ENCODE results near the gene CPA2.
"Not testable (repeated sequence)": the region's sequence is repeated elsewhere in the genome, so short reads cannot be mapped to it uniquely, and the experiment has no call there.

Gene CPA2

DNA sequence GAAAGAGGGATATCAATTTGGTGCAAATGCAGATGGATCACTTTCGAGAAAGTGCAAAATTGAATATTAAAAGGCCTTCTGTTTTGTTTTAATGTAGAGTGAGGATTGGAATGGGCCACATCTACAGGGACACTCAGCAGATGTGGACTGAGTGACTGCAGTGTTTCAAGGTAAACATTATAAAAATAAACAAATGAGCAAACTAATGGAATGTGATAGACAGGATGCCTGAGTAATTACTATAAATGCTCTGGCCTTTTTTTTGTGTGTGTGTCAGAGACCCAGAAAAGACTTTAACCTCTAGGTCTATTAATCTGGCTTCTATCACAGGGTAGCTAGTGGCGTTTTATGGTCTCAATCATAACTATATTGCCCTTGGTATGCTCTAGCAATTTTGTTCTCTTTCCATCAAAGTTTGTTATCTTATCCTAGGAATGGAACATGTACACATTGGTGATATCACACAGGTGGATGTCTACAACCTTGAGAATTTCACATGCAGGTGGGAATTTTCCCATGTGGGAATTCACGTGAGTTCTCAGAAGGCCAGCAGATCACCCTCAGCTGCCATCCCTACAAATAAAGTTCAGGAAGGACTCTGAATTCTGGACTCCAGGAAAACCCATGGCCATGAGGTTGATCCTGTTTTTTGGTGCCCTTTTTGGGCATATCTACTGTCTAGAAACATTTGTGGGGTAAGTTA is at the start of gene CPA2:
CPA2 (plus strand) TSS at position 606 of the 703 bp plus-strand sequence; CDS start at position 625, 19 bp downstream.
- no peak for DNase-seq

DNA sequence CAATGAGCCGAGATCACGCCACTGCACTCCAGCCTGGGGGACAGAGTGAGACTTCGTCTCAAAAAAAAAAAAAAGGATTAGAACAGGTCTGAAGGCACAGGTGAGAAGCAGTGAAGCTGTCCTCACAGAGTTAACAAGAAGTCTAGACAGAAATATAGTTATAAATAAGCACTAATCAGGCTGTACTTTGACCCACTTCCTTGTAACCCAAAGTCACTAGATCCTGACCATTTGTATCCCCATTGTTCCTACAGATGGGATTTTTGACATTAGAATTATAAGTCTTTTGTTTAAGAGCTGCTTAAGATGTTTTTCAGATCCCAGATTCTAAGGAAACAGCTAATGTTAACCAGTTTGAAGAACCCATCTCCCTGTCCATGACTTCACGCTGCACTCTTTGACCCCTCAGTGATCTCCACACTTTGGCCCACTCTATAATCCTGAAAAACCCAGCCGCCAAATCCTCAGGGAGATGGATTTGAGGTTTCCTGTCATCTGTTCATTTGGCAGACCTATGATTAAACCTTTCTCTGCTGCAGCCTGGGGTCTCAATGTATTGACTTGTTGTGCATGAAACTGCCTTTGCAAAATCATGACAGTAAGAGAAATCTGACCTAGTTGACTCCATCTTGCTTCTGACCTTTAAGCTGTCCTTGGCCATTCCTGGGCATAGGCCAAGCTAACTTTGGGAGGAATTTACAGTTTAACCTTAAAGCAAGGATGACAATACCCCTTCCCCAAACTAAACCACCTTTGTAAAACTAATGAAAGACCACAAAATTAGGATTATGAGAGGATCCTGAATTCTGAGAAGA is 47.6 kb upstream of the CPA2 start:
- no peak for DNase-seq

DNA sequence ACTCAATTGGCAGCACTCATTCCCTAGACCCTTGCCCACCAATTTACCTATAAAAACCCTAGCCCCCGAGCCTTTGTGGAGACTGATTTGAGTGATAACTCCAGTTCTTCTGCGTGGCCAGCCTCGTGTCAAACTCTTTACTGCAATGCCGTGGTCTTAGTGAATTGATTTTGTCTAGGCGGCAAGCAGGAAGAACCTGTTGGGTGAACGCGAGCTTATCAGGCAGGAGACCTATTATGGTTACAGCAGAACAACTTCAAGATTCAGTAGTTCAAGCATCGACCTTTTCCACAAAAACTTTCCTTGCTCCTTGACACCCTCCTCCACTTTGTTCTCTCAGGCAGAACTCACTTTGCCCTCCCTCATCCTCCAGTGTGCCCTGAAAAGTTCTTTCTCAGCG is 46.8 kb upstream of the CPA2 start:
- no peak for DNase-seq

DNA sequence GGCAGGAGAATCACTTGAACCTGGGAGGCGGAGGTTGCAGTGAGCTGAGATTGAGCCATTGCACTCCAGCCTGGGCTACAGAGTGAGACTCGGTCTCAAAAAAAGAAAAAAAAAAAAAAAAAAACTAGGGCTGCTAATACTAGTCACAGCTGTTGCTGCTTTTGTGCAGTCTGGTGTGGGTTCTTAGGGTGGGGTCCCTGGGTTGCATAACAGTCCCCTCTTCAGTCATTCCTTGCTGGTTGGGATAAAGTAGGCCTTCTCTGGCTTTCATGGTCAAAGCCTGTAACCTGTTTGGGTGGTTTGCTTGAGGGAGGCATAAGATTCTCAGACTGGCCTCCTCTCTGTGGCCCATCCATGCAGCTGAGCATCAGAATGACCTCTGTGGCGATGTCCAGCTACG is 44.9 kb upstream of the CPA2 start:
- no peak for DNase-seq

DNA sequence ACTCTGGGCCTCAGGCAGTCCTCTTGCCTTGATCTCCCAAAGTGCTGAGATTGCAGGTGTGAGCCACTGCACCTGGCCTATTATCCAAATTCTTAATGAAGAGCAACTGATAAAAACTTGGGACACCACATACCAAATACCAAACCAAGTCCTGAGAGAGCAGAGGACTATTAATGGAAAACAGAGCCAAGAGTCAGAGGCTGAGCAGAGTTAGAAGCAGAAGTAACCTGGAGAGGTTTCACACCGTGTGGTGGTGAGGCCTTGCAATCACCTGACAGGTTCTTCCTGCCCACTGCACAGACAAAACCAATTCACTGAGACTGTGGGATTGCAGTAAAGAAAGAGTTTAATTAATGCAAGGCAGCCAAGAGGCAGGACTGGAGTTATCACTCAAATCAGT is 43.0 kb upstream of the CPA2 start:
- no peak for DNase-seq

DNA sequence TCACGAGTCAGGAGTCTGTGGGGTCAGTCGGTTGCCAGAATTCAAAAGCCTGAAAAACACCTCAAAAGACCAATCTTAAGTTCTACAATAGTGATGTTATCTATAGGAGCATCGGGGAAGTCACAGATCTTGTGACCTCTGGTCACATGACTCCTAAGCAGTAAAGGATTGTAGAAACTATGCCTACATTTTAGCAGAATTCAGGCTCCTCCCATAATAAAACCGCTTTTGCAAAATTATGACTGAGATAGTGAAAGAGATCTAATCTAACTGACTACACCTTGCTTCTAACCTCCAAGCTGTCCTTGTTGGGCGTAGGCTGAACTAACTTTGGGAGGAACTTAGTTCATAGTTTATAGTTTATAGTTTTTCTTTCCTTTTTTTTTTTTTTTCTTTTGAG is 42.5 kb upstream of the CPA2 start:
- DNase-seq: no peak

DNA sequence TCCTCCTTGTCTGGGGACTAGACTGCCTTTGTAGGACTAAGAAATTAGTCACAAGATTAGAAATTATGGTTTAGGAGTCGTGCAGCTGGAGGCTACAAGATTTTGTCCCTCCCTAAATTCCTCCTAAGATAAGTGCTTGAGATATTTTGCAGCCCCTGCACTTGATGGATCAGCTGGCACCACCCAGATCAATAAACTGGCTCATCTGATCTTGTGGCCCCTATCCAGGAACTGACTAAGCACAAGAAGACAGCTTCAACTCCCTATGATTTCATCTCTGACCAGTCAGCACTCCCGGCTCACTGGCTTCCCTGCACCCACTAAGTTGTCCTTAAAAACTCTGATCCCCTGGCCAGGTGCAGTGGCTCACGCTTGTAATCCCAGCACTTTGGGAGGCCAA is 41.7 kb upstream of the CPA2 start:
- DNase-seq: peak; percentile 34

DNA sequence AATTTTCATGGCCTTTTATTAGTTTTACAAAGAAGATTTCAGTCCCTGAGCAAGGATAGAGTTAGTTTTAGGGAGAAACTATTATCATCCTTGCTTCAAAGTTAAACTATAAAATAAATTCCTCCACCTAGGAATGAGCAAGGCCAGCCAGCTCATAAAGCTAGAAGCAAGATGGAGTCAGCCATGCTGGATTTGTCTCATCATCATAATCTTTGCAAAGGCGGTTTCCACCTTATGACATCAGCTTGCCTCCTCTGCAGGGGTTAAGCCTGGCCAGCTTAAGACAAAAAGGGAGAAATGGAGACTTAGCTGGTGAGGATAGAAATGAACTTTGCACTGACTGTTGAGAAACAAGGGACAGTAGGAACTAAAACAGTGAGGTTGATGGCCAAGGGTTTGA is 40.3 kb upstream of the CPA2 start:
- DNase-seq: no peak

DNA sequence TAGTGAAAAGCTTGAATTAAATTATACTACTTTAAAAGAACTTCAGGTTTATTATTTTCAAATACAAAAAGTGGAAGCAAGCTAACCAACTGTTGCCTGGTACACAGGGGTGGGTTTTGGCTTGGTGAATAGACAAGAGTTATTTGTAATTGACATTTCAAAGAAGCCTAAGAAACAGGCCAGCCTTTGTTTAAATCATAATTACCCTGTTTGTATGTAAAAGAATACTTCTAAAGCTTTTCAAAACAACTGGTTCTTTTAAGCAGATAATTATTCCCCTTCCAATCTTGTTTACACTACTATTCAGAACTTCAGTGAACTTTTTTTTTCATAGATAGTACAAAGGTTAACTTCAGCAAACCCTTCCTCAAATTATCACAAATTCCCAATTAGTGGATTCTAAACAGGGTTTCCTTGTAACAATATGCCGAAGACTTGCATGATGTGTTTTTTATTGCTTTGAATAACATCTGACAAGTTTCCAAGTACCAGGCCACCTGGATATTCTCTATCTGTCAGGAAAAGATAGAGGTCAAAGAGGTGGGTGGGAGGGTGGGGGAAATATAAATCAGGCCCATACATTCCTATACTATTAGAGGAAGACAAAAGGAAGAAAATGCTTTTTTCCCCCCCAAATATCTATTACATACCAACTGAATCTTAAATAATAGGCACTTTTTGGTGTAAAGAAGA is 38.6 kb upstream of the CPA2 start:
- no peak for DNase-seq

DNA sequence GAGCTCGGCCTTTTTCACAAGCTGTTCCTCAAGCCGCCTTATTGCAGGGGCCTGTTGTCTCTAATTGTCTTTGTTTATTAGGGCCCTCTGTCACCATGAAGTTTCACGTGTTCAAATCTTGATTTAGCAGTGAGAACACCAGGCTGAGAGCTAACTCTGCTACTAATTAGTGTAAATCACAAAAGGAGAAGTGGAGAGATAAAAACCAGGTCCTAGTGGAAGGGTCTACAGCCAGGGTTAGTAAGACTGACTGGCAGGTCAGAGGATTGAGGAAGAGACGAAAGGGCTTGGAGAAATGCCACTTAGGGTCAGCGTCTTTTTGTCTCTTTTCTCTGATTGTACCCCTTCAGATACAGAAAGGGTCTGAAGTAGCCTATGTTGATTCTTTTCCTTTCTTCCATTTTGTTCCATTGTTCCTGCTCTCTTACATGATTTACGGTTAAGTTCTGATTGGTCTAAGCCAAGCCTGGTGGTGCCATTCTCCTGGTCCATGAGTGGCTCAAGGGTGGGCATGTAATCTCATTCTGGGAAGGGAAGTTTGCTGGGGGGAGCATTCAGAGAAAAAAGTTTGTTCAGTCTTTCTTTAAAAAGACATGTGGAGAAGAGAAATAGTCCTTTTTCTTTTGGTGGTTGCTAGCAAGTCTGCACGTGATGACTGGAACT is 37.7 kb upstream of the CPA2 start:
- DNase-seq: no peak

DNA sequence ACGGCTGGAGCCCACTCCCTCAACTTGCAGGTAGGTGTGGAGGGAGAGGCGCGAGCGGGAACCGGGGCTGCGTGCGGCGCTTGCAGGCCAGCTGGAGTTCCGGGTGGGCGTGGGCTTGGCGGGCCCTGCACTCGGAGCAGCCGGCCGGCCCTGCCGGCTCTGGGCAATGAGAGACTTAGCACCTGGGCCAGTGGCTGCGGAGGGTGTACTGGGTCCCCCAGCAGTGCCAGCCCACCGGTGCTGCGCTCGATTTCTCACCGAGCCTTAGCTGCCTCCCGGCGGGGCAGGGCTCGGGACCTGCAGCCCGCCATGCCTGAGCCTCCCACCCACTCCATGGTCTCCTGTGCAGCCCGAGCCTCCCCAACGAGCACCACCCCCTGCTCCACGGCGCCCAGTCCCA is 36.7 kb upstream of the CPA2 start:
- not testable (repeated sequence) for DNase-seq

DNA sequence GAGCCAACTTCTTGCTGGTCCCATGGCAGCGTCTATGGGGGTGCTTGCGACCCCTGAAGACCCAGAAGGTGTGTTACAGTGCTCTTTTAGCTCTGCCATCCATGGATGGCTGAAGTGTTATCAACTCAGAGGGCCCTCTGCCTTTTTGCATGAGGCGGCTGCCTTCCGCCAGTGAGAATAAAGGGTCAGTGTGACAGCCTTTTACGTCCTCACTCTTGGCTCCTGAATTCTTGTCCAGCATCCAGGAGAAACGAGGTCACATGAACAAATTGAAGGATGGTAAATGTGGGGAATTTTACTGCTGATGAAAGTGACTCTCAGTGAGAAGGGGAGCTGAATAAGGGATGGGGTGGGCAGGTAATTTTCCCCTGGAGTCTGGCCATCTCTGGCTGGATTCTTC is 34.9 kb upstream of the CPA2 start:
- no peak for DNase-seq

DNA sequence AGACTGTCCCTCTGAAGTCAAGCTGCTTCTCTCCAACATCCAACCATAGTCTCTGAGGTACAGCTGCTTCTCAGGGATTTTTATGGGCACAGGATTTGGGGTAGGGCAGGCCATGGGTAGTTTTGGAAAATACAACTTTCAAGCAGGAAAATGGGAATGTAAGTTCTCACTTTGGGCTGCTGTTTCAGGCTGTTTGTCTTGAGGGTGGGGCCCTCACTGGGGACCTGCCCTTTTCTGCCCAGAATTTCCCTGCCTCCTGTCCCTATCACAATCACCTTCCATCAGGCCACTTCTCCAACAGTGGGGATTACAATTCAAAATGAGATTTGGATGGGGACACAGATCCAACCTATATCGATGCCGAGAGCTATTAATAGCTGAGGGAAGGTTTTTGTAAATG is 34.5 kb upstream of the CPA2 start:
- no peak for DNase-seq

DNA sequence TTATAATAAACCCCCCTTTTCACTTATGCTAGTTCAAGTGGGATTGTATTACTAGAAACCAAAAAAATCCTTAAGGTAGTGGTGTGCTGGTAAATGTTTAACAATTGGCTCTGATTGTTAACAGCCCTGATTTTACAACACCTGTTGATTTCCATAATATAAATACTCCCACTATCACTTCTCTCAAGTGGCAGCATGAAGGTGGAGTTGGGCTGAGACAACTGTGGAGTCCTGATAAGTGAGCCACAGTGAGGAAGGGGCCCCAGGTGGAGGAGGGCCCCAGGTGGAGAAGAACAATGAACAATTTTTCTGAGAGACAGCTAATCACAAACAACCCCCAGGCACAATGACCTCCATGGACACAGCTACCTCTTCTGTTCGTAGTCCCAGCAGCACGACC is 32.6 kb upstream of the CPA2 start:
- DNase-seq: no peak

DNA sequence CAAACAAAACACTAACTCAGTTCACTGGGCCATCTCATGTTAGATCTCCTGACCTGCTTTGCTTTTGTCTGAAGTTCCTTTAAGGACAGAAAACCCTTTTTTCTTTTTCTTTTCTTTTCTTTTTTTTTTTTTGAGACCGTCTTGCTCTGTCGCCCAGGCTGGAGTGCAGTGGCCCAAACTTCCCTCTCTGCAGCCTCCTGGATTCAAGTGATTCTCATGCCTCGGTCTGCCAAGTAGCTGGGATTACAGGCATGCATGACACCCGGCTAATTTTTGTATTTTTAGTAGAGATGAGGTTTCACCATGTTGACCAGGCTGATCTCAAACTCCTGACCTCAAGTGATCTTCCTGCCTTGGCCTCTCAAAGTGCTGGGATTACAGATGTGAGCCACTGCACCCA is 30.3 kb upstream of the CPA2 start:
- not testable (repeated sequence) for DNase-seq

DNA sequence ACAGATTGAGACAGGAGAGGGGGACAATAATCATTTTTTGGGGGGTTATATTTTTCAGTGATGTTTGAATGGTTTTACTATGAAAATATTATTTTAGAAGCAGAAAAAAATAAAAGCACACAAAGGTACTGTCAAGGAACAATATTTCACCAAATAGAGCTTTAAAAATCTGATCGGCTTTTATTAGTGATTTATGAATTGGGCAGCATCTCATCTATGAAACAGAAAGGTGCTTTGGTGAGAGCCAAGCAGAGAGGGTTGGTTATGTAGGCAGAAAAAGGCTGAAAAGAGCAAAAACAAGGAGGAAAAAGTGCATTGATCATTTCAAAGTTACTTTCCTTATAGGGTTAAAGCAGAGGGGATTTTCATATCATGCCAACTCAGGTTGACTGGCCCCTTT is 26.4 kb upstream of the CPA2 start:
- DNase-seq: no peak

DNA sequence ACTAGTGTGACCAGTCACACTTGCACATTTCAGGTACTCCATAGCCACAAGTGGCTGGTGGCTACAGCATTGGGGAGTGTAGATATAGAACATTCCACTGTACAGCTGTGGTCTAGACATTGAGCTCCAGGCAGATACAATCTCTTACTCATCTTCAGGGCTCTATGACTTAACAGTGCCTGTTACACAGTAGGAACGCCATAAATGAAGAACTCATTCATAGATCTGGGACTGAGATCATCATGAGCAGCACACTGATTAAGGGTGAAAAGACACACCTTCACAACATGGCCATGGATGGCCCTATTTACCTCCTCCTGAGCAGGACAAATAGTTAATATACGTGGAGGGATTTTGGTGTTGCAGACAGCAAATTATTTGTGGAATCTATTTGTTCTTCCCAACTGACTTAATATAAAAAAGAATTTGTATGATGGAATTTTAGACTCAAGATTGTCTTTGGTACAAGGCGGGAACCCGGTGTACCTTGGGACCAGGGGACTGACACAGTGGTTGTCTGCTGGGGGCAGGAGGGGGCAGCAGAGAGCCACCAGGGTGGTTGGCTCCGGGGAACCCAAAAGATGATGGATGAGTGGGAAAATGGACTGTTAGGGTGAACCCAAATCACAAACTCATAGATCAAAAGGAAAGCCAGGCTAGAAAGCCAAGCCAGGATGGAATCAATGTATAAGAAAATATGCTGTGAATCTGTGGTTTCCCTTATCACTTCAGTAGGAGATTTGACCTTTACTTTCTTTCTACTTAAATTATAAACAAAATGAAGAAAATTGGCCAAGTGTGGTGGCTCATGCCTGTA is 24.3 kb upstream of the CPA2 start:
- peak; percentile 75 for DNase-seq

DNA sequence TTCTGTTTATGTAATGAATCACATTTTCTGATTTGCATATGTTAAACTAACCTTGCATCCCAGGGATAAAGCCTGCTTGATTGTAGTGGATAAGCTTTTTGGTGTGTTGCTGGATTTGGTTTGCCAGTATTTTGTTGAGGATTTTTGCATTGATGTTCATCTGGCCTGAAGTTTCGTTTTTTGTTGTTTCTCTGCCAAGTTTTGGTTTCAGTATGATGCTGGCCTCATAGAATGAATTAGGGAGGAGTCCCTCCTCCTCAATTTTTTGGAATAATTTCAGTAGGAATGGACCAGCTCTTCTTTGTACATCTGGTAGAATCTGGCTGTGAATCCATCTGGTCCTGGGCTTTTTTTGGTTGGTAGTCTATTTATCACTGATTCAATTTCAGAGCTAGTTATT is 23.2 kb upstream of the CPA2 start:
- not testable (repeated sequence) for DNase-seq

DNA sequence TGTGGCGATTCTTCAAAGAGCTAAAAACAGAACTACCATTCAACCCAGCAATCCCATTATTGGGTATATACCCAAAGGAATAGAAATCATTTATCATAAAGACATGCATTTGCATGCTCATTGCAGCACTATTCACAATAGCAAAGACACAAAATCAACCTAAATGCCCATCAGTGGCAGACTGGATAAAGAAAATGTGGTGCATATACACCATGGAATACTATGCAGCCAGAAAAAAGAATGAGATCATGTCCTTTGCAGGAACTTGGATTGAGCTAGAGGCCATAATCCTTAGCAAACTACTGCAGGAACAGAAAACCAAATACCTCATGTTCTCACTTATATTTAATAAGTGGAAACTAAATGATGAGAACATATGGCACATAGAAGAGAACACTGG is 20.2 kb upstream of the CPA2 start:
- DNase-seq: not testable (repeated sequence)

DNA sequence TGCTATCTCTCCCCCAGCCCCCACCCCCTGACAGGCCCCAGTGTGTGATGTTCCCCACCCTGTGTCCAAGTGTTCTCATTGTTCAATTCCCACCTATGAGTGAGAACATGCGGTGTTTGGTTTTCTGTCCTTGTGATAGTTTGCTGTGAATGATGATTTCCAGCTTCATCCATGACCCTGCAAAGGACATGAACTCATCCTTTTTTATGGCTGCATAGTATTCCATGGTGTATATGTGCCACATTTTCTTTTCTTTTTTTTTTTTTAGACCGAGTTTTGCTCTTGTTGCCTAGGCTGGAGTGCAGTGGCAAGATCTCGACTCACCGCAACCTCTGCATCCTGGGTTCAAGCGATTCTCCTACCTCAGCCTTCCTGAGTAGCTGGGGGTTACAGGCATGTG is 17.8 kb upstream of the CPA2 start:
- DNase-seq: not testable (repeated sequence)

DNA sequence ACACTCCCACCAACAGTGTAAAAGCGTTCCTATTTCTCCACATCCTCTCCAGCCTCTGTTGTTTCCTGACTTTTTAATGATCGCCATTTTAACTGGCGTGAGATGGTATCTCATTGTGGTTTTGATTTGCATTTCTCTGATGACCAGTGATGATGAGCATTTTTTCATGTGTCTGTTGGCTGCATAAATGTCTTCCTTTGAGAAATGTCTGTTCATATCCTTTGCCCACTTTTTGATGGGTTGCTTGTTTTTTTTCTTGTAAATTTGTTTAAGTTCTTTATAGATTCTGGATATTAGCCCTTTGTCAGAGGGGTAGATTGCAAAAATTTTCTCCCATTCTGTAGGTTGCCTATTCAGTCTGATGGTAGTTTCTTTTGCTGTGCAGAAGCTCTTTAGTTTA is 17.0 kb upstream of the CPA2 start:
- DNase-seq: not testable (repeated sequence)

DNA sequence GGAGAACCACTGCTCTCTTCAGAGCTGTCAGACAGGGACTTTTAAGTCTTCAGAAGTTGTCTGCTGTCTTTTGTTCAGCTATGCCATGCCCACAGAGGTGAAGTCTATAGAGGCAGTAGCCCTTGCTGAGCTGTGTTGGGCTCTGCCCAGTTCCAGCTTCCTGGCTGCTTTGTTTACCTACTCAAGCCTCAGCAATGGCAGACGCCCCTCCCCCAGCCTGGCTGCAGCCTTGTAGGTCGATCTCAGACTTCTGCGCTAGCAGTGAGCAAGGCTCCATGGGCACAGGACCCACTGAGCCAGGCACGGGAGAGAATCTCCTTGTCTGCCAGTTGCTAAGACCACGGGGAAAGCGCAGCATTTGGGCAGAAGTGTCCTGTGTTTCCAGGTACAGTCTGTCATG is 12.1 kb upstream of the CPA2 start:
- no peak for DNase-seq

DNA sequence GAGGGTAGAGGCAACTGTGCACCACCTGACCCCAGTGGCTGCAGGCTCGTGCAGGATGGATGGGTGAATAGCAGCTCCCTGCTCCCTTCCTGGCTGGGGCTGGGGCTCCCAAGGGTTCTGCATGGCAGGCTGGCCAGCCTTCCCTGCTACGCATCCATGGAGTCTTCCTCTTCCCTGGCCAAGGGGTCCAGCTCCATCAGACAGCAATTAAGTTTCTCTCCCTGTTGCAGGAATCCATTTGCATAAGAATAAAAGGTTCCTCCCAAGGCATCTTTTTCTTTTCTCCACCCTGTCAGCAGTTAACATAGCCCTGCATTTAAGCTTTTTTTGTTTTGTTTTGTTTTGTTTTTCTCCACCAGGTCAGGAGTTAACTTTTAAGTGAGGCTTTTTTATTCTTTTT is 10.0 kb upstream of the CPA2 start:
- no peak for DNase-seq

Measured in NCI-H226 (cell line).